Measurements from ENCODE around the gene KRT84.
A peak's percentile ranks its signal among the peaks of the same experiment; 100 is the strongest.

The KRT84 gene

GRCh38 chr12:52360106-52360662 lies 25.3 kb downstream of the KRT84 start:
- DNase-seq (ENCODE audit: low read depth in 2 of 2): no peak
- no peak overlapping the region for H3K4me3 ChIP-seq (replicated peaks in 1 of 2; ENCODE audit: low read depth in 2 of 2, low read length in 2 of 2)
- TF ChIP-seq CTCF (IDR thresholded peaks at IDR 0.05; ENCODE audit: low read depth, low read length): no peak

- H3K4me3 ChIP-seq (replicated peaks in 1 of 2; ENCODE audit: low read depth in 2 of 2, low read length in 2 of 2): no peak overlapping the region
- TF ChIP-seq CTCF (IDR thresholded peaks at IDR 0.05; ENCODE audit: low read depth, low read length): no peak
- DNase-seq (ENCODE audit: low read depth in 2 of 2): peak in 1 of 2 donors; percentile 8
Observed at GRCh38 chr12:52359621-52360061, 25.8 kb downstream of the KRT84 start.

- H3K4me3 ChIP-seq (replicated peaks in 1 of 2; ENCODE audit: low read depth in 2 of 2, low read length in 2 of 2): no peak overlapping the region
- TF ChIP-seq CTCF (IDR thresholded peaks at IDR 0.05; ENCODE audit: low read depth, low read length): no peak
- DNase-seq (ENCODE audit: low read depth in 2 of 2): no peak
Observed at GRCh38 chr12:52358575-52359350, 26.7 kb downstream of the KRT84 start.

- TF ChIP-seq CTCF (IDR thresholded peaks at IDR 0.05; ENCODE audit: low read depth, low read length): no peak
- DNase-seq (ENCODE audit: low read depth in 2 of 2): no peak
- no peak overlapping the region for H3K4me3 ChIP-seq (replicated peaks in 1 of 2; ENCODE audit: low read depth in 2 of 2, low read length in 2 of 2)
Observed at GRCh38 chr12:52356762-52357580, 28.5 kb downstream of the KRT84 start.

GRCh38 chr12:52356031-52356761 lies 29.3 kb downstream of the KRT84 start:
- DNase-seq (ENCODE audit: low read depth in 2 of 2): no peak
- TF ChIP-seq CTCF (IDR thresholded peaks at IDR 0.05; ENCODE audit: low read depth, low read length): no peak
- H3K4me3 ChIP-seq (replicated peaks in 1 of 2; ENCODE audit: low read depth in 2 of 2, low read length in 2 of 2): no peak overlapping the region

GRCh38 chr12:52355176-52355575 lies 30.3 kb downstream of the KRT84 start:
- no peak overlapping the region for H3K4me3 ChIP-seq (replicated peaks in 1 of 2; ENCODE audit: low read depth in 2 of 2, low read length in 2 of 2)
- DNase-seq (ENCODE audit: low read depth in 2 of 2): no peak
- TF ChIP-seq CTCF (IDR thresholded peaks at IDR 0.05; ENCODE audit: low read depth, low read length): no peak
